Regular cardiac myocyte (primary cell): Measurements from ENCODE around the gene NAA25. TPM values are rescaled to one million over a fixed set of nuclear protein-coding genes. Genes with fewer than 3 reads are reported as not detected.

Source experiments
- total RNA-seq: library from RNA; depleted of rRNA; stranded (reverse); fragments of >200 nt; gene quantifications from 2 replicates; pipeline ENCODE4 v1.2.3, GENCODE V29; 2014

Gene NAA25
- total RNA-seq: 14.7 and 26.6 TPM in 2 replicates

DNA sequence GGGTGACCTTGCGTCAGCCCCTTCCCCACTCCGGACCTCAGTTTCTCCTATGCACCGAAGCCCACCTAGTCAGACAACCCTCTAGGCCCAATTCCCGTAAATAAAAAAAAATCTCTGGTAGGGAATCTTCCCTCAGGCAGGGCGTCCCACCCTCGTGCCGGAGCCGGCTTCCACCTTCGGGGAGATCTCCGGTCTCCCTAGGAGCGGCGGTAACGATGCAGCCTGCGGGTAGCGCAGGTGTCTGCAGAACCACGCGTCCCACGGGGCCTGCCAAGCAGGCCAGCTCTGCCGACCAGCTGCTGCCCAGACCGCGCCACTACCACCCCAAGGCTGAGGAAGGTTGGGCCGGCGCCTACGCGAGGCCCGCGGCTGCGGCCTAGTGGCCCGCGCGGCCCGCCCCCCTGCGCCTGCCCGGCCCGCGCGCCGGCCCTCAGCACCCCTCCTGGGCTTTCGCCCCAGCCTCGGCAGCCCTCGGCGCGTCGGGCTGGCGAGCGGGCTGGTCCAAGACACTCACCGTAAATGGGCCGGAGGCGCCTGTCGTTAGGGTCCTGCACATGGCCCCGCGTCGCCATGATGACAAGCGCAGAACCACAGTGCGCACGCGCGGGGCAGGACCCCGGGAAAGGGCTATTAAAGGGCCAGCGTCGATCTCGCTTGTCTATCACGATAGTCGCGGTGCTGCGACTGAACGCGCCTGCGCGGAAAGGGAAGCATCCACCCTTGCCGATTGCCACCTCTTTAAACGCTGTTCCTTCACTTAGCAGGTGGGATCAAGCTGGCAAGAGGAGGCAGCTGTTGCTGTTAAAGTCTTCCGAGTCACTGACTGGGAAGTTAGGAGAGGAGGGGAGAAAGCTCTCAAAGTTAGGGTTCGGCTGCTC, at the start of gene NAA25:
Gene NAA25 (minus strand): TSS at position 582 of the 878 bp plus-strand sequence. CDS start 10 bp downstream, at position 572.

DNA sequence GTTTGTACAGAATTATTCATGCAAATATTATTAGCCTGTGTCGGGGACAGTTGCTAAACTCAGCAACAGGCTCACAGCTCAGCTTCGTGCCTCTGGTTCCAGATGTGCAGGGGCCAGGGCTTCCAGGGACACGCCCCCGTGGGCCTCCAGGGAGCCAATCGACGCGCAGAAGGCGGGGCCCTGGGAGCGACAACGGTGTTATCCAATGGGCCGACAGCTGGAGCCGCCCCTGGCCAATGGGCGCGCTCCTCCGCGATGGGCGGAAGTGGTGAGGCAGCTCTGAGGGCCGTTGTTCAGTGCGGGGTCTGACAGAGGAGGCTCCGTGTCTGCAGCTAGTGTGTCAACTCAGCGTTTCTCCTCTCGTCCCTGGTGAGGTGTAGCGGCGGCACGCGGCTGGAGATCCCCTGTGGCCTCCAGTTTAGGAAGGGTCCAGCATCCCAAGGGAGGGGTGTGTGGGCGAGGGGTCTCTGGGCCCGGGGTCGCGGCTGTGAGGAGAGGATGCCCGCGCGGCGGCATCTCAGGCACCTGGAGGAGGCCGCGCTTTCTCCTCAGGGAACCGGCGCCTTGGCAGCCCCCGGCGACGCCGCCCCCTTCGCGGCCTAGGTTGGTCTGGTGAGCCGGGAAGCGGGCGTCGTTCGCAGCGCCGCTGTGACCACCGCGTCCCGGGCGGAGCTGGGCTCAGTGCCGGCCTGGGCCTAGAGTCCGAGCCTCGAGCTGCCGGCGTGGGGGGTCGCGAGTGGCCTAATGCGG, 16.8 kb upstream of the NAA25 start, which contains the start of gene TRAFD1:
Gene TRAFD1 (plus strand): TSS at position 311 of the 750 bp plus-strand sequence. CDS start 4,963 bp downstream, outside the sequence.

DNA sequence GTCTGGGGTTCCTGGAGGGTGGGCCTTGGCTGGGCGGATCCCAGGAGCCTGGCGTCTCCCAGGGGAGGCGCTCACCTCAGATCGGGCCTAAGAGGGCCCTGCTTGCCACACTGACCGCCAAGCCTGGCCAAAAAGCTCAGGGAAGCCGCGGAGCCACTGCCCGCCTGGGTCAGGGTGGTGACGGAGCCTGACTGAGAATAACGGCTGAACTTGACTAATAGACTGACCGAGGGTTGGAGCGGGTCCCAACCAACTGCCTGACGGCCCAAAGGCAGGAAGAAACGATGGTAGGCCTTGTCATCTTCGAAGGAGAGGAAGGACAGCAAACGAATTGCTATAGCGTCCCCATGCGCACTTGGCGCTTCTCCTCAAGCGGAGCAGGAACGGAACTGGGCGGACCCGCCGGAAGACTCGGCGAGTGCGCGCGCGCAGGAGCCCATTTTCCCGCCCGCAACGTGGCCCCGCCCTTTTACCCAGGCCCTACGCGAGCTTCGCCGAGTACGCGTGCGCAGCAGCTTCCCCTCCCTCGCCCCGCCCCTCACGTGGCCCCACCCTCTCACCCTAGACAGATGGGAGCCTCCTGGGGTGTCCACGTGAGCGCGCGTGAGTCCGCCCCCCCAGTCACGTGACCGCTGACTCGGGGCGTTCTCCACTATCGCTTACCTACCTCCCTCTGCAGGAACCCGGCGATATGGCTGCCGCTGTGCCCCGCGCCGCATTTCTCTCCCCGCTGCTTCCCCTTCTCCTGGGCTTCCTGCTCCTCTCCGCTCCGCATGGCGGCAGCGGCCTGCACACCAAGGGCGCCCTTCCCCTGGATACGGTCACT, 95.6 kb downstream of the NAA25 start, which contains the start of the genes ERP29 and TMEM116:
Gene ERP29 (plus strand): TSS at position 652 of the 826 bp plus-strand sequence. CDS start 40 bp downstream, at position 692.
Gene TMEM116 (minus strand): TSS at position 391 of the 826 bp plus-strand sequence. CDS start 7,895 bp downstream, outside the sequence.

Other genes starting within 250 kb of the NAA25 start
- gene TMEM116, start 95.6 kb downstream of the NAA25 start, total RNA-seq: 8.4 and 14.9 TPM in 2 replicates
- gene ERP29, start 95.4 kb downstream of the NAA25 start, total RNA-seq: 42.4 and 88.5 TPM in 2 replicates
- 45.4 and 50.0 TPM in 2 replicates for gene TRAFD1, start 16.8 kb upstream of the NAA25 start, total RNA-seq